BLaER1 (cell line): ENCODE measurements around the gene DCST2.
"Not testable (repeated sequence)": the region's sequence is repeated elsewhere in the genome, so short reads cannot be mapped to it uniquely, and the experiment has no call there.

Experiments
- H3K27ac ChIP-seq: shearing (Covaris generic); formaldehyde crosslinking; 2 replicates; pipeline ENCODE4 v1.8.1; 2022
- H3K27me3 ChIP-seq: shearing (Covaris generic); formaldehyde crosslinking; 2 replicates; pipeline ENCODE4 v1.8.1; 2022
- H3K36me3 ChIP-seq: shearing (Covaris generic); formaldehyde crosslinking; 2 replicates; pipeline ENCODE4 v1.8.1; 2022
- H3K4me1 ChIP-seq: shearing (Covaris generic); formaldehyde crosslinking; 2 replicates; pipeline ENCODE4 v1.8.1; 2022
- H3K4me2 ChIP-seq: shearing (Covaris generic); formaldehyde crosslinking; 2 replicates; pipeline ENCODE4 v1.8.1; 2022
- H3K4me3 ChIP-seq: shearing (Covaris generic); formaldehyde crosslinking; 2 replicates; pipeline ENCODE4 v1.8.1; 2022
- H3K9ac ChIP-seq: shearing (Covaris generic); formaldehyde crosslinking; 2 replicates; pipeline ENCODE4 v1.8.1; 2022
- H3K9me3 ChIP-seq: shearing (Covaris generic); formaldehyde crosslinking; 2 replicates; pipeline ENCODE4 v1.8.1; 2022
- H4K20me1 ChIP-seq: shearing (Covaris generic); formaldehyde crosslinking; 2 replicates; pipeline ENCODE4 v1.8.1; 2022
- Cebpa-rat ChIP-seq: shearing (Covaris generic); IDR thresholded peaks from 2 replicates; pipeline ENCODE4 v1.8.1; 2022

The DCST2 gene

GRCh38 chr1:154994591-154994990 is 39.0 kb downstream of the DCST2 start:
- Histone ChIP-seq H4K20me1 (peaks cover 9% of the 10 kb centered on the region), H3K4me2 (peak overlapping the region; percentile 51), H3K36me3 (peaks cover 39% of the 10 kb centered on the region), H3K27me3 (no peaks in the 10 kb centered on the region), H3K4me1 (peaks cover 65% of the 10 kb centered on the region), H3K9me3 (no peaks in the 10 kb centered on the region), H3K4me3 (no peak overlapping the region), H3K9ac (0 out of 2 replicates have a peak overlapping the region, but pooled peaks have one; percentile 12), H3K27ac (peak overlapping the region; percentile 42; the same call in 1 of the 2 replicates)
- no peak for TF ChIP-seq Cebpa-rat

GRCh38 chr1:154994269-154994587 is 39.4 kb downstream of the DCST2 start:
- H3K27me3 ChIP-seq = no peaks in the 10 kb centered on the region
- no peak for TF ChIP-seq Cebpa-rat
- peaks cover 42% of the 10 kb centered on the region for H3K36me3 ChIP-seq
- 0 out of 2 replicates have a peak overlapping the region, but pooled peaks have one; percentile 12 for H3K9ac ChIP-seq
- H3K9me3 ChIP-seq = no peaks in the 10 kb centered on the region
- no peak overlapping the region for H3K4me3 ChIP-seq
- peak overlapping the region; percentile 51 for H3K4me2 ChIP-seq
- peaks cover 13% of the 10 kb centered on the region for H4K20me1 ChIP-seq
- H3K4me1 ChIP-seq = peaks cover 67% of the 10 kb centered on the region
- H3K27ac ChIP-seq = peak overlapping the region; percentile 42; the same call in 1 of the 2 replicates

GRCh38 chr1:154993572-154994268 is 39.9 kb downstream of the DCST2 start, which contains the start of gene LENEP:
LENEP (plus strand) TSS chr1:154993586; CDS start chr1:154993608, 22 bp downstream.
- no peaks in the 10 kb centered on the region for H3K9me3 ChIP-seq
- TF ChIP-seq Cebpa-rat = no peak
- peaks cover 67% of the 10 kb centered on the region for H3K4me1 ChIP-seq
- H3K9ac ChIP-seq = 0 out of 2 replicates have a peak within 1 kb of the TSS, but pooled peaks have one; percentile 12
- H3K27ac ChIP-seq = peak within 1 kb of the TSS; percentile 42; the same call in 1 of the 2 replicates
- H3K36me3 ChIP-seq = peaks cover 47% of the 10 kb centered on the region
- H3K4me2 ChIP-seq = peak within 1 kb of the TSS; percentile 51
- no peaks in the 10 kb centered on the region for H3K27me3 ChIP-seq
- H3K4me3 ChIP-seq = no peak within 1 kb of the TSS
- peaks cover 18% of the 10 kb centered on the region for H4K20me1 ChIP-seq

DNA sequence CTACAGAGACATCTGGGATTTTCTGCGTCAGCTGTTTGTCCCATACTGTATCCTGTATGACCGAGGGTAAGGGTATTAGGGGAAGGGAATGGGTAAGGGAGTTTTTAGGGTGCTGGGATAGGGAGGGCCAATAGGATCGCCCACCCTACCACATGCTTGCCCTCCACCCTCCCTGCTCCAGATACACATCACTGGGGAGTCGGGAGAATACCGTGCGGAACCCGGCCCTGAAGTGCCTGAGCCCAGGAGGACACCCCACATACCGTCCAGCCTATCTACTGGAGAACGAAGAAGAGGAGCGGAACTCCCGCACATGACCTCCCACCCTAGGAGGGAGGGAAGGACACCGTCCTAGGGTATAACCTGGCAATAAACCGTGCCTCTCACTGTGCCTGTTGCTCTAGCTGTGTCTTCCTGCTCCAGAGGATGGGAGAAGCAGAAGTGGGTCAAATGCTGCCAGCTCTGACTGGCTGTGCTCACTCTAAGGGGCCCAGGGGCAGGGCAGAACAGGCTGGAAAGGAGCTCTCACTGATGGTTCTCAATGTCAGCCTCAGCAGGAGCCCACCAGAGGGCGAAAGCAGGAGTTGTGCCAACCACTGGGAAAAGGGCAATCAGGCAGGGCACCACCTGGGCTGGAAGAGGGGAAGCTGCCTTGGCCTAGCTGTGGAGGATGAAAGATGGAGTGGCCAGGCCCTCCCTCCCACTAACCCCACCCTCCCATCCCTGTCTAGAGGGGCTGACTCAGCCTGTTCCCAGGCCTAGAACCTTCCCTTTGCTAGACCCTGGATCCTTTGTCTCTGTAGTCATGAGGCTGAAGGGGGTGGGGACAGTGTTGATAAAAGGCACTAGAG is 40.6 kb downstream of the DCST2 start:
- Histone ChIP-seq H4K20me1 (peaks cover 26% of the 10 kb centered on the region), H3K36me3 (peaks cover 55% of the 10 kb centered on the region), H3K9ac (no peak overlapping the region), H3K27ac (peak overlapping the region; percentile 41; the same call in 1 of the 2 replicates), H3K4me3 (no peak overlapping the region), H3K4me1 (peaks cover 66% of the 10 kb centered on the region), H3K9me3 (no peaks in the 10 kb centered on the region), H3K27me3 (no peaks in the 10 kb centered on the region), H3K4me2 (peak overlapping the region; percentile 51)
- TF ChIP-seq Cebpa-rat = no peak

DNA sequence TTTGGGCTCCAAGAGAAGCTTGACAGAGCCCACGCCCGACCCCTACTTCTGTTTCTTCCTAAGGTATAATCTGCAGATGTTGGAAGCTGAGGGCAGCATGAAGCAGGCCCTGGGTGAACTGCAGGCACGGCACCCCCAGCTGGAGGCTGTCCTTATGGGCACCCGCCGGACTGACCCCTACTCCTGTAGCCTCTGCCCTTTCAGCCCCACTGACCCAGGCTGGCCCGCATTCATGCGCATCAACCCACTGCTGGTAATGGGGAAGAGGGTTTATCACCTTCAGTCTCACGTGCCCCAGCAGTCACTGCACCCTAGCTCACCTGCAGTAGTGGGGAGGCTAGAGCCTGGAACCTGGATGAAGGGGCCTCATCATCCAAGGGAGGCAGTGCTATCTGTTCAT is 43.3 kb downstream of the DCST2 start:
- TF ChIP-seq Cebpa-rat = no peak
- H3K36me3 ChIP-seq = peaks cover 80% of the 10 kb centered on the region

GRCh38 chr1:154989195-154989860 is 44.3 kb downstream of the DCST2 start:
- Histone ChIP-seq H3K9ac (peak overlapping the region; percentile 41; the same call in 1 of the 2 replicates), H3K9me3 (no peaks in the 10 kb centered on the region), H3K27me3 (no peaks in the 10 kb centered on the region), H3K27ac (no peak overlapping the region), H3K36me3 (peaks cover 84% of the 10 kb centered on the region), H4K20me1 (peaks cover 38% of the 10 kb centered on the region), H3K4me2 (no peak overlapping the region), H3K4me1 (peaks cover 50% of the 10 kb centered on the region), H3K4me3 (no peak overlapping the region)
- no peak for TF ChIP-seq Cebpa-rat

More for the DNA sequence above, 43.3 kb downstream of the DCST2 start:
- no peak overlapping the region for H3K9ac ChIP-seq
- H4K20me1 ChIP-seq = peaks cover 38% of the 10 kb centered on the region
- H3K4me1 ChIP-seq = peaks cover 50% of the 10 kb centered on the region
- H3K27ac ChIP-seq = no peak overlapping the region
- no peak overlapping the region for H3K4me3 ChIP-seq
- no peaks in the 10 kb centered on the region for H3K27me3 ChIP-seq
- no peak overlapping the region for H3K4me2 ChIP-seq
- no peaks in the 10 kb centered on the region for H3K9me3 ChIP-seq

DNA sequence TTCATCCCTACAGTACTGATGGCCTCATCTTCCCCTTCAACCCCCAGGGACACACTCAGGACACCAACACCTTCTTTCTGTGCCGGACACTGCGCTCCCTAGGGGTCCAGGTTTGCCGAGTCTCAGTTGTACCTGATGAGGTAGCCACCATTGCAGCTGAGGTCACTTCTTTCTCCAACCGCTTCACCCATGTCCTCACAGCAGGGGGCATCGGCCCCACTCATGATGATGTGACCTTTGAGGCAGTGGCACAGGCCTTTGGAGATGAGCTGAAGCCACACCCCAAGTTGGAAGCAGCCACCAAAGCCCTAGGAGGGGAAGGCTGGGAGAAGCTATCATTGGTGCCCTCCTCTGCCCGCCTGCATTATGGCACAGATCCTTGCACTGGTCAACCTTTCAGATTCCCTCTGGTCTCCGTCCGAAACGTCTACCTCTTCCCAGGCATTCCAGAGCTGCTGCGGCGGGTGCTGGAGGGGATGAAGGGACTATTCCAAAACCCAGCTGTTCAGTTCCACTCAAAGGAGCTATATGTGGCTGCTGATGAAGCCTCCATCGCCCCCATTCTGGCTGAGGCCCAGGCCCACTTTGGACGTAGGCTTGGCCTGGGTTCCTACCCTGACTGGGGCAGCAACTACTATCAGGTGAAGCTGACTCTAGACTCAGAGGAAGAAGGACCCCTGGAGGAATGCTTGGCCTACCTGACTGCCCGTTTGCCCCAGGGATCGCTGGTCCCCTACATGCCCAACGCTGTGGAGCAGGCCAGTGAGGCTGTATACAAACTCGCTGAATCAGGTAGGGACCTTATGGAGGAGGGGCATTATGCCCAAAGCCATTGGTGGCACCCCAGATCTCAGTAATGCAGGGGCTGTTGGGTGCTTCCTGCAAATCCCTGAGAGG is 45.3 kb downstream of the DCST2 start:
- no peak for TF ChIP-seq Cebpa-rat
- H3K4me1 ChIP-seq = peaks cover 47% of the 10 kb centered on the region
- no peaks in the 10 kb centered on the region for H3K9me3 ChIP-seq
- H3K9ac ChIP-seq = peak overlapping the region; percentile 41; the same call in 1 of the 2 replicates
- no peaks in the 10 kb centered on the region for H3K27me3 ChIP-seq
- H3K27ac ChIP-seq = no peak overlapping the region
- no peak overlapping the region for H3K4me3 ChIP-seq
- peaks cover 42% of the 10 kb centered on the region for H4K20me1 ChIP-seq
- peaks cover 79% of the 10 kb centered on the region for H3K36me3 ChIP-seq
- H3K4me2 ChIP-seq = no peak overlapping the region; the same call in 1 of the 2 replicates

- Histone ChIP-seq H3K27me3 (no peaks in the 10 kb centered on the region), H3K4me1 (peaks cover 42% of the 10 kb centered on the region), H3K4me2 (no peak overlapping the region), H3K9me3 (no peaks in the 10 kb centered on the region), H3K36me3 (peaks cover 71% of the 10 kb centered on the region), H3K4me3 (no peak overlapping the region), H3K27ac (no peak overlapping the region), H4K20me1 (peaks cover 42% of the 10 kb centered on the region), H3K9ac (no peak overlapping the region)
- no peak for TF ChIP-seq Cebpa-rat
Measured at GRCh38 chr1:154987326-154987725, 46.3 kb downstream of the DCST2 start.

- not testable (repeated sequence) for H3K9me3 ChIP-seq, H3K27me3 ChIP-seq, H3K4me3 ChIP-seq, H3K9ac ChIP-seq, H3K4me2 ChIP-seq, H3K27ac ChIP-seq
- Histone ChIP-seq H4K20me1 (peaks cover 42% of the 10 kb centered on the region), H3K4me1 (peaks cover 48% of the 10 kb centered on the region), H3K36me3 (peaks cover 68% of the 10 kb centered on the region)
Measured at GRCh38 chr1:154986736-154987135, 46.8 kb downstream of the DCST2 start.
